ENCODE data around the gene TLR9. TPM values are rescaled to one million over a fixed set of nuclear protein-coding genes. Genes with fewer than 3 reads are reported as not detected.
A peak's percentile ranks its signal among the peaks of the same experiment; 100 is the strongest.
"Not testable (repeated sequence)": the region's sequence is repeated elsewhere in the genome, so short reads cannot be mapped to it uniquely, and the experiment has no call there.

TLR9 gene
- total RNA-seq, result under 1 TPM; 0.55 to 0.65 TPM

- CTCF ChIA-PET, result interaction anchor here (0.6 to 10.9 kb wide), 9 partner anchors 9 to 496 kb away, joined by 3 to 91 read pairs (median 3); partner anchors contain the start of gene TWF2
- Mint-ChIP-seq H3K4me3 (no peak within 1 kb of the TSS), H3K27ac (peak within 1 kb of the TSS; percentile 79), H3K36me3 (ENCODE audit: low read depth) (peaks cover 28% of the 10 kb centered on the region), H3K27me3 (no peaks in the 10 kb centered on the region), H3K4me1 (peaks cover 66% of the 10 kb centered on the region), H3K9me3 (no peaks in the 10 kb centered on the region)
- no peak for DNase-seq
- POLR2A ChIA-PET, result no interaction called here
These were observed at the start of gene TLR9 for GRCh38 chr3:52225452-52226228. Gene TLR9, minus strand, starts transcription at chr3:52225645. Its CDS starts 116 bp downstream, at chr3:52225529.

DNA sequence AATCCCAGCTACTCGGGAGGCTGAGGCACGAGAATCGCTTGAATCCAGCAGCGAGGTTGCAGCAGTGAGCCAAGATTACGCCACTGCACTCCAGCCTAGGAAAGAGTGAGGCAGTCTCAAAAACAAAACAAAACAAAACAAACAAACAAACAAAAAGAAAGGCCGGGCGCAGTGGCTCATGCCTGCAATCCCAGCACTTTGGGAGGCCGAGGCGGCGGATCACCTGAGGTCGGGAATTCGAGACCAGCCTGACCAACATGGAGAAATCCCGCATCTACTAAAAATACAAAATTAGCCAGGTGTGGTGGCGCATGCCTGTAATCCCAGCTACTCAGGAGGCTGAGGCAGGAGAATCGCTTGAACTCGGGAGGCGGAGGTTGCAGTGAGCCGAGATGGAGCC lies 49.3 kb upstream of the TLR9 start:
- Mint-ChIP-seq H3K4me1 (peaks cover 65% of the 10 kb centered on the region), H3K36me3 (ENCODE audit: low read depth) (peaks cover 84% of the 10 kb centered on the region), H3K27ac (peak overlapping the region; percentile 99), H3K4me3 (peak overlapping the region; percentile 92)
- DNase-seq, H3K27me3 Mint-ChIP-seq, POLR2A ChIA-PET, H3K9me3 Mint-ChIP-seq: not testable (repeated sequence)
- CTCF ChIA-PET, result interaction anchor here (1.5 kb wide), 1 partner anchor 26 kb away, joined by 3 read pairs; no protein-coding TSS in a partner anchor

DNA sequence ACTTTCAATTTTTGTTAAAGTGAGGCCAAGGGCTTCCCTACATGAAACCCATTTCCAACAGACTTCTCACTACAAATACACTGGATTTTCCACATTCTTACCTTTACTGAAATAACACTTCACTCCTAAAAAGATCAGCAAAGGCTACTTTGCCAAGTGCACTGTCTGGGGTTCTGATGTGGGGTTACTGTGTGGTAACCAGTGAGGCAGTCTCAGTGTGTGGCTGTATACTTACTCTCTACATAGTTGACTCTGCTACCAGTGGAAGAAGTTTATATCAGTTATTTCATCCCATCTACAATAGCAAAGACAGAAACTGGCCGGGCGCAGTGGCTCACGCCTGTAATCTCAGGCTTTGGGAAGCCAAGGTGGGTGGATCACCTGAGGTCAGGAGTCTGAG lies 47.4 kb upstream of the TLR9 start:
- DNase-seq, result no peak
- Mint-ChIP-seq H3K9me3 (no peaks in the 10 kb centered on the region), H3K27me3 (no peaks in the 10 kb centered on the region), H3K27ac (peak overlapping the region; percentile 99), H3K4me1 (peaks cover 72% of the 10 kb centered on the region), H3K36me3 (ENCODE audit: low read depth) (peaks cover 88% of the 10 kb centered on the region), H3K4me3 (peak overlapping the region; percentile 92)
- ChIA-PET POLR2A (no interaction called here), CTCF (interaction anchor here (1.0 kb wide), 1 partner anchor 32 kb away, joined by 3 read pairs; no protein-coding TSS in a partner anchor)

- H3K27me3 Mint-ChIP-seq, H3K9me3 Mint-ChIP-seq, DNase-seq: not testable (repeated sequence)
- H3K36me3 Mint-ChIP-seq (ENCODE audit: low read depth), result peaks cover 88% of the 10 kb centered on the region
- ChIA-PET POLR2A (interaction anchor here (1.5 kb wide), 1 partner anchor 10 kb away, joined by 5 read pairs; no protein-coding TSS in a partner anchor), CTCF (interaction anchor here (0.9 to 2.1 kb wide), 6 partner anchors 9 to 67 kb away, joined by 3 to 11 read pairs (median 4); no protein-coding TSS in a partner anchor)
- peak overlapping the region; percentile 92 for H3K4me3 Mint-ChIP-seq
- peak overlapping the region; percentile 89 for H3K27ac Mint-ChIP-seq
- peaks cover 78% of the 10 kb centered on the region for H3K4me1 Mint-ChIP-seq
These were observed 46.7 kb upstream of the TLR9 start for GRCh38 chr3:52272172-52272571.

DNA sequence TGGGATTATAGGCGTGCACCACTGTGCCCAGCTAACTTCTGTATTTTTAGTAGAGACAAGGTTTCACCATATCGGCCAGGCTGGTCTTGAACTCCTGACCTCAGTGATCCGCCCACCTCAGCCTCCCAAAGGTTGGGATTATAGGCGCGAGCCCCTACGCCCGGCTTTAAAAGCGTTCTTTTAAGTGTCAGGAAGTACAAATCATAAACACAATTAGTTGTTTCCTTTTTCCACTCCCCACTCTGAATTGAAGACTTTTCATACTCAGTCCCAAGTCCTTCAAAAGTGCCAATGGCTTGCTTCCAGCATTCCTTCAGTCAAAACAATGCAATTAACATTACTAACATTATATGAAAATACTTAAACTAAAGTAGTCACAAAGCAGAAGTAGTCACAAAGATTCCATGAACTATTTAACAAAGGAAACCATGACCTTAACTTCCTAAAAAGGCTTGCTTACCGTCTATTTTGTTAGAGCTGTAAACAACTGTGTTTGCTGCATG lies 44.9 kb upstream of the TLR9 start:
- peak overlapping the region; percentile 92 for H3K4me3 Mint-ChIP-seq
- peaks cover 85% of the 10 kb centered on the region for H3K36me3 Mint-ChIP-seq (ENCODE audit: low read depth)
- H3K4me1 Mint-ChIP-seq, result peaks cover 88% of the 10 kb centered on the region
- no peaks in the 10 kb centered on the region for H3K9me3 Mint-ChIP-seq
- H3K27ac Mint-ChIP-seq, result peak overlapping the region; percentile 89
- H3K27me3 Mint-ChIP-seq, result no peaks in the 10 kb centered on the region
- no peak for DNase-seq
- CTCF ChIA-PET, result interaction anchor here (0.6 to 2.6 kb wide), 7 partner anchors 11 to 84 kb away, joined by 3 to 11 read pairs (median 4); no protein-coding TSS in a partner anchor
- POLR2A ChIA-PET, result no interaction called here

DNA sequence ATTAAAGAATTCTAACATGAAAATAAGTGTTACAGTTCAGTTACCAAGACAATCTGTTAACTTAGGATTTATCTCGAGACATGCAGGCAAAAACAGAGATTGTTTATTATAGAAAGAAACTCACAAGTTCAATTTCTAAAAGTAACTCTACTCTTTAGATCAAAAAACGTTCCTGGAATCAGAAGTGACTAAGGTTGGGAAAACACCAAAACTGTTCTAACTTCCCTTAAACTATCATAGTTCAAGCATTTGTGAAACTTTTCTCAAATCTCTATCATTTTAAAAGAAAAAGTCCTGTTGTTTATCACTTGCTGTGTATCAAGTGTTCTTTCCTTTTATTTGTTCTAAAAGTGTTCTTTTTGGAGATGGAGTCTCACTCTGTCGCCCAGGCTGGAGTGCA lies 44.3 kb upstream of the TLR9 start:
- ChIA-PET POLR2A (no interaction called here), CTCF (interaction anchor here (0.6 to 2.6 kb wide), 3 partner anchors 17 to 61 kb away, joined by 3 to 9 read pairs (median 4); no protein-coding TSS in a partner anchor)
- Mint-ChIP-seq H3K9me3 (no peaks in the 10 kb centered on the region), H3K27me3 (no peaks in the 10 kb centered on the region), H3K4me1 (peaks cover 88% of the 10 kb centered on the region), H3K4me3 (peak overlapping the region; percentile 92), H3K36me3 (ENCODE audit: low read depth) (peaks cover 86% of the 10 kb centered on the region), H3K27ac (peak overlapping the region; percentile 89)
- DNase-seq, result no peak

- Mint-ChIP-seq H3K27me3 (no peaks in the 10 kb centered on the region), H3K36me3 (ENCODE audit: low read depth) (peaks cover 86% of the 10 kb centered on the region), H3K4me1 (peaks cover 88% of the 10 kb centered on the region), H3K9me3 (no peaks in the 10 kb centered on the region), H3K27ac (peak overlapping the region; percentile 82), H3K4me3 (peak overlapping the region; percentile 14)
- CTCF ChIA-PET, result interaction anchor here (1.5 to 2.6 kb wide), 2 partner anchors 12 to 15 kb away, joined by 4 to 9 read pairs; no protein-coding TSS in a partner anchor
- POLR2A ChIA-PET, result interaction anchor here (1.1 kb wide), 2 partner anchors 10 to 15 kb away, joined by 3 to 7 read pairs; no protein-coding TSS in a partner anchor
- DNase-seq, result no peak
These were observed 42.6 kb upstream of the TLR9 start for GRCh38 chr3:52268036-52268435.

- ChIA-PET CTCF (no interaction called here), POLR2A (no interaction called here)
- no peaks in the 10 kb centered on the region for H3K27me3 Mint-ChIP-seq
- H3K27ac Mint-ChIP-seq, result peak overlapping the region; percentile 9
- peaks cover 89% of the 10 kb centered on the region for H3K36me3 Mint-ChIP-seq (ENCODE audit: low read depth)
- H3K9me3 Mint-ChIP-seq, result no peaks in the 10 kb centered on the region
- H3K4me1 Mint-ChIP-seq, result peaks cover 89% of the 10 kb centered on the region
- H3K4me3 Mint-ChIP-seq, result no peak overlapping the region
- no peak for DNase-seq
These were observed 39.9 kb upstream of the TLR9 start for GRCh38 chr3:52265387-52265786.

- POLR2A ChIA-PET, result interaction anchor here (0.6 kb wide), 1 partner anchor 11 kb away, joined by 5 read pairs; no protein-coding TSS in a partner anchor
- CTCF ChIA-PET, result interaction anchor here (1.8 to 2.6 kb wide), 3 partner anchors 9 to 16 kb away, joined by 4 to 22 read pairs (median 9); partner anchors contain the start of gene WDR82
These were observed 37.0 kb upstream of the TLR9 start for GRCh38 chr3:52262447-52262846.

DNA sequence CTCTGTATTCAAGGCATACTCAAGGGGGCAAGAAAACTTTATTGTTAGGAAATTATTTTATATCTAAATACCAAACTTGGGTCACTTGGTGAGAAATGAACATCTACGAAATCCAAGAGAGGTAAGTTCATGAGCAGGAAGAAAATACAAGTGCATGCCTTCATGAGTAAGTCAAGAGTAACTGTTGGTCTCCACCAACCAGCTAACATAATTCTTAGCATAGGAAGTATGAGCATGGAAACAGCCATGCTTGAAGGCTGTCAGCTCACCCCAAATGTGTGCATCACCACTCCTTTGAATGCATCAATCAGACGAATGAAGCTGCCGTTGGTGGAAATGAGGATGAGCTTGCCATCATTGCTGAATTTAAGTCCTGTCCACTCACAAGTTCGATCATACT lies 34.0 kb upstream of the TLR9 start:
- Mint-ChIP-seq H3K27ac (no peak overlapping the region), H3K9me3 (no peaks in the 10 kb centered on the region), H3K27me3 (no peaks in the 10 kb centered on the region), H3K4me3 (no peak overlapping the region), H3K36me3 (ENCODE audit: low read depth) (peaks cover 99% of the 10 kb centered on the region), H3K4me1 (peaks cover 95% of the 10 kb centered on the region)
- CTCF ChIA-PET, result interaction anchor here (0.9 to 4.4 kb wide), 7 partner anchors 9 to 39 kb away, joined by 3 to 17 read pairs (median 5); partner anchors contain the start of gene WDR82
- POLR2A ChIA-PET, result no interaction called here
- no peak for DNase-seq

More at GRCh38 chr3:52262447-52262846, 37.0 kb upstream of the TLR9 start:
- no peaks in the 10 kb centered on the region for H3K9me3 Mint-ChIP-seq
- peaks cover 93% of the 10 kb centered on the region for H3K36me3 Mint-ChIP-seq (ENCODE audit: low read depth)
- H3K27ac Mint-ChIP-seq, result peak overlapping the region; percentile 80
- DNase-seq, result no peak
- peaks cover 86% of the 10 kb centered on the region for H3K4me1 Mint-ChIP-seq
- no peaks in the 10 kb centered on the region for H3K27me3 Mint-ChIP-seq
- peak overlapping the region; percentile 42 for H3K4me3 Mint-ChIP-seq

DNA sequence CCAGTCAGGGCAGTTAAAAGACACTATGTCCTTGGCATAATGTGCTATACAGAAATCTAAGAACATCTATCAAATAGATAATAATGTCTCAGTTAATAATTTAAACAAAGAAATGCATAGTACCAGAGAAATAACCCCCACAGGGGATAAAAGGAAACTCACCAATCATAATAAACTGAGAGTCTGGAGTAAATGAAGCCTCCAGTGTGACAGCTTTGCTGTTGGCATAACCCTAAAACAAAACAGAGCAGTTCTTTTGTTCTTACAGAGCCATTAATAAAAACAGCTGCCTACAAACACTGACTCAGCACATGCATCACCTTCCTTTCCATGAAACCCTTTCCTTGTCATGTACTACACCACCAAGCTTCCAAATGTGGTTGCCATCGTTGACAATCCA lies 33.6 kb upstream of the TLR9 start:
- DNase-seq, result no peak
- peaks cover 95% of the 10 kb centered on the region for H3K4me1 Mint-ChIP-seq
- no peak overlapping the region for H3K4me3 Mint-ChIP-seq
- no peaks in the 10 kb centered on the region for H3K9me3 Mint-ChIP-seq
- POLR2A ChIA-PET, result no interaction called here
- H3K27me3 Mint-ChIP-seq, result no peaks in the 10 kb centered on the region
- CTCF ChIA-PET, result interaction anchor here (0.9 to 4.4 kb wide), 8 partner anchors 11 to 39 kb away, joined by 3 to 17 read pairs (median 4); partner anchors contain the start of genes PPM1M, TWF2 and WDR82
- H3K36me3 Mint-ChIP-seq (ENCODE audit: low read depth), result peaks cover 99% of the 10 kb centered on the region
- H3K27ac Mint-ChIP-seq, result no peak overlapping the region

- Mint-ChIP-seq H3K4me1 (peaks cover 95% of the 10 kb centered on the region), H3K27me3 (no peaks in the 10 kb centered on the region), H3K27ac (no peak overlapping the region), H3K9me3 (no peaks in the 10 kb centered on the region), H3K4me3 (no peak overlapping the region), H3K36me3 (ENCODE audit: low read depth) (peaks cover 97% of the 10 kb centered on the region)
- DNase-seq, result no peak
- CTCF ChIA-PET, result interaction anchor here (1.2 to 4.4 kb wide), 4 partner anchors 10 to 21 kb away, joined by 3 to 17 read pairs (median 9); partner anchors contain the start of genes PPM1M, TWF2 and WDR82
- POLR2A ChIA-PET, result no interaction called here
These were observed 32.5 kb upstream of the TLR9 start for GRCh38 chr3:52257911-52258310.

Measured in activated CD4-positive, alpha-beta T cell treated with anti-CD3 and anti-CD28 coated beads, Interleukin-2, amount 10 ng/mL, durations not matched to agents 7 days and 5 days (primary cell).